Endothelial cell of umbilical vein (primary cell): ENCODE data around the gene TYROBP. TPM values are rescaled to one million over a fixed set of nuclear protein-coding genes. Genes with fewer than 3 reads are reported as not detected.

ENCODE experiments used
- BruUV-seq: library from RNA; stranded (reverse); fragments of 400-500 nt; replicated peaks from 2 replicates; lab custom pipeline; 2021; lab: Mats Ljungman, UMichigan
- CTCF ChIA-PET: fragments of 300-600, 350-600 bp; sonication (Branson Sonifier 250); formaldehyde crosslinking; loops from one replicate; lab custom pipeline; 2021; ENCODE audit warnings: antibody characterized with exemption, inconsistent platforms; lab: Charles Lee
- POLR2A ChIA-PET: fragments of 300-600, 350-600 bp; sonication (Branson Sonifier 250); formaldehyde crosslinking; loops from one replicate; lab custom pipeline; 2021; ENCODE audit warnings: antibody characterized with exemption, inconsistent platforms; lab: Charles Lee
- DNase-seq: peaks from one replicate; pipeline ENCODE4 v3.0.0-alpha.2; 2011; ENCODE audit warnings: low read depth, low spot score
- FAIRE-seq: peaks from 2 replicates; lab custom pipeline; 2011; peaks lifted over from hg19 to GRCh38; lab: Jason Lieb, UNC
- H2AFZ ChIP-seq: 2 replicates; pipeline ENCODE4 v1.6.0; 2012; ENCODE audit warnings: low read depth, low read length, control low read depth, inconsistent platforms
- H3K27ac ChIP-seq: 2 replicates; pipeline ENCODE4 v1.5.1; 2011; ENCODE audit warnings: low read depth, mild to moderate bottlenecking, control low read depth, low read length, moderate library complexity; ENCODE audit not compliant: insufficient read depth
- H3K27me3 ChIP-seq, 2 experiments: 2 replicates each; pipeline versions ENCODE4 v1.6.0 to v1.6.1; 2011; ENCODE audit warnings: low read length in 2 of 2, mixed read lengths in 1 of 2; ENCODE audit not compliant: control insufficient read depth in 2 of 2, insufficient read depth in 2 of 2
- H3K36me3 ChIP-seq, 2 experiments: 2 replicates in 1 of 2; 3 replicates in 1 of 2; pipeline ENCODE4 v1.5.1; 2011; ENCODE audit warnings: low read length in 2 of 2, mild to moderate bottlenecking in 1 of 2, moderate library complexity in 1 of 2; ENCODE audit not compliant: control insufficient read depth in 2 of 2, insufficient read depth in 2 of 2; ENCODE audit errors: extremely low read depth in 1 of 2
- H3K4me1 ChIP-seq: 3 replicates; pipeline ENCODE4 v1.5.1; 2011; ENCODE audit warnings: mild to moderate bottlenecking, low read length; ENCODE audit not compliant: control insufficient read depth, insufficient read depth; ENCODE audit errors: extremely low read depth
- H3K4me2 ChIP-seq: 2 replicates; pipeline ENCODE4 v1.6.1; 2011; ENCODE audit warnings: low read length, control low read depth, mixed read lengths; ENCODE audit not compliant: insufficient read depth
- H3K4me3 ChIP-seq, 3 experiments: fragments of 200-600 bp in 1 of 3; sonication (generic), shearing (Covaris generic) in 1 of 3; replicated peaks in 1 of 3; 2 replicates each; pipeline ENCODE4 v1.5.1; 2011 to 2016; ENCODE audit warnings: control low read depth in 3 of 3, low read length in 3 of 3, mild to moderate bottlenecking in 2 of 3, inconsistent platforms in 1 of 3, low read depth in 1 of 3, moderate library complexity in 1 of 3; ENCODE audit not compliant: insufficient read depth in 1 of 3
- H3K79me2 ChIP-seq: 2 replicates; pipeline ENCODE4 v1.6.0; 2012; ENCODE audit warnings: low read length, inconsistent platforms; ENCODE audit not compliant: control insufficient read depth, insufficient read depth
- H3K9ac ChIP-seq: replicated peaks from 2 replicates; pipeline ENCODE3; 2011; ENCODE audit warnings: low read length, control low read depth; ENCODE audit not compliant: insufficient read depth; ENCODE audit errors: extremely low read depth
- H3K9me1 ChIP-seq: replicated peaks from 3 replicates; pipeline ENCODE4 v1.6.0; 2011; ENCODE audit warnings: mild to moderate bottlenecking, low read length; ENCODE audit not compliant: control insufficient read depth, insufficient read depth; ENCODE audit errors: extremely low read depth
- H3K9me3 ChIP-seq: replicated peaks from 2 replicates; pipeline ENCODE4 v1.5.1; 2012; ENCODE audit warnings: low read length, inconsistent platforms; ENCODE audit not compliant: control insufficient read depth, insufficient read depth
- H4K20me1 ChIP-seq: replicated peaks from 2 replicates; pipeline ENCODE3; 2011; ENCODE audit warnings: mild to moderate bottlenecking, low read length; ENCODE audit not compliant: control insufficient read depth, insufficient read depth; ENCODE audit errors: extremely low read depth
- CTCF ChIP-seq, 2 donors: IDR thresholded peaks; 1 replicate in 1 of 2; 2 replicates in 1 of 2; pipeline ENCODE4 v1.5.1; 2011; ENCODE audit warnings: low read length in 2 of 2, mild to moderate bottlenecking in 2 of 2, moderate library complexity in 2 of 2, control low read depth in 1 of 2, inconsistent platforms in 1 of 2, low read depth in 1 of 2; ENCODE audit not compliant: insufficient read depth in 1 of 2; ENCODE audit errors: extremely low read depth in 1 of 2
- EZH2 ChIP-seq: IDR thresholded peaks from 2 replicates; pipeline ENCODE4 v1.6.1; 2012; ENCODE audit warnings: borderline replicate concordance, low read depth, mild to moderate bottlenecking, moderate library complexity, low read length, inconsistent platforms; ENCODE audit not compliant: severe bottlenecking
- FOS ChIP-seq: IDR thresholded peaks from 2 replicates; pipeline ENCODE4 v1.6.1; 2011; ENCODE audit warnings: mild to moderate bottlenecking, low read length, moderate library complexity, borderline replicate concordance; ENCODE audit not compliant: insufficient read depth
- GATA2 ChIP-seq: IDR thresholded peaks from 2 replicates; pipeline ENCODE4 v1.7.0; 2011; ENCODE audit warnings: low read depth, mild to moderate bottlenecking, moderate library complexity, mixed read lengths, low read length; ENCODE audit not compliant: insufficient read length, insufficient read depth
- JUN ChIP-seq: IDR thresholded peaks from 2 replicates; pipeline ENCODE4 v1.6.1; 2011; ENCODE audit warnings: borderline replicate concordance, low read depth; ENCODE audit not compliant: insufficient read length, insufficient read depth
- MAX ChIP-seq: IDR thresholded peaks from 2 replicates; pipeline ENCODE4 v1.6.1; 2011; ENCODE audit not compliant: insufficient read depth, insufficient read length
- MYC ChIP-seq: IDR thresholded peaks from one replicate; pipeline ENCODE4 v1.6.1; 2011; ENCODE audit warnings: mild to moderate bottlenecking, low read depth, low read length
- POLR2A ChIP-seq: IDR thresholded peaks from 2 replicates; pipeline ENCODE4 v1.6.1; 2012; ENCODE audit warnings: low read depth, mild to moderate bottlenecking, control low read depth, low read length
- POLR2AphosphoS5 ChIP-seq: IDR thresholded peaks from 2 replicates; pipeline ENCODE4 v1.6.1; 2012; ENCODE audit warnings: low read depth, mild to moderate bottlenecking, control low read depth, low read length, moderate library complexity; ENCODE audit not compliant: insufficient read depth
- dilution Hi-C: fragments of 300-500 bp; cut with MboI; formaldehyde crosslinking; loops from one replicate; pipeline ENCODE4 v1.15.0; 2019; ENCODE audit warnings: low sequenced_read_pairs; ENCODE audit not compliant: extremely low pct_ligation_motif_present
- intact Hi-C: fragments of 100-400 bp; cut with micrococcal nuclease; formaldehyde crosslinking; loops from one replicate; pipeline ENCODE4 v1.10.0; 2022
- polyA plus RNA-seq, 4 experiments: library from polyadenylated mRNA; depleted of rRNA in 3 of 4; stranded (reverse) in 3 of 4; unstranded in 1 of 4; fragments of >200 nt; gene quantifications; 2 replicates each; pipeline versions ENCODE4 v1.2.1 to v1.2.3, GENCODE V29; 2011 to 2012; ENCODE audit warnings: missing spikeins in 1 of 4
- total RNA-seq: library from RNA; stranded (reverse); gene quantifications from 2 replicates; pipeline ENCODE4 v1.2.3, GENCODE V29; 2021

TYROBP gene
- total and polyA plus RNA-seq, 2 donors (not counting 3 experiments of a cell fraction or from before 2014, with no cell fraction given) = not detected

GRCh38 chr19:35895911-35896642 lies 12.0 kb downstream of the TYROBP start:
- TF ChIP-seq FOS (no peak), EZH2 (no peak), GATA2 (no peak), CTCF (IDR thresholded peaks at IDR 0.05; ENCODE audit: extremely low read depth in 1 of 2, insufficient read depth in 1 of 2, low read depth in 1 of 2, low read length in 2 of 2) (no peak), POLR2AphosphoS5 (no peak), MYC (no peak), POLR2A (no peak), JUN (no peak), MAX (no peak)
- Histone ChIP-seq H3K79me2 (peaks cover 2% of the 10 kb centered on the region), H3K9me3 (no peaks in the 10 kb centered on the region), H2AFZ (no peak overlapping the region), H3K27ac (no peak overlapping the region), H3K9ac (no peak overlapping the region), H3K4me2 (no peak overlapping the region), H3K4me1 (peaks cover 14% of the 10 kb centered on the region), H3K27me3 (no peaks in the 10 kb centered on the region), H4K20me1 (no peaks in the 10 kb centered on the region), H3K4me3 (no peak overlapping the region), H3K9me1 (no peaks in the 10 kb centered on the region), H3K36me3 (peaks cover 0 to 10% of the 10 kb centered on the region in 2 experiments)
- FAIRE-seq = no peak
- POLR2A ChIA-PET = no interaction called here
- CTCF ChIA-PET = no interaction called here
- BruUV-seq = no TSS peak
- dilution Hi-C loops = no loop called here
- intact Hi-C loops = no loop called here
- DNase-seq = no peak
